Lower leg skin (tissue), 4 donors: ENCODE data around the gene ABI1. TPM values are rescaled to one million over a fixed set of nuclear protein-coding genes. Genes with fewer than 3 reads are reported as not detected.
A peak's percentile ranks its signal among the peaks of the same experiment; 100 is the strongest.

Experiments used
- DNase-seq, 2 donors: peaks; one replicate each; pipeline ENCODE4 v3.0.0-alpha.2; 2019; ENCODE audit warnings: low spot score in 2 of 2
- H3K4me3 ChIP-seq: fragments of 200-600 bp; sonication (generic); 2 replicates; pipeline ENCODE4 v1.5.1; 2017; ENCODE audit warnings: mild to moderate bottlenecking, low read depth; ENCODE audit not compliant: poor library complexity, severe bottlenecking
- CTCF ChIP-seq, 3 donors: fragments of 450-650 bp; IDR thresholded peaks; one replicate each; pipeline ENCODE4 v1.5.1; 2016; ENCODE audit warnings: antibody characterized with exemption in 3 of 3, mild to moderate bottlenecking in 3 of 3, moderate library complexity in 2 of 3
- POLR2A ChIP-seq, 2 donors: fragments of 450-650 bp; IDR thresholded peaks; one replicate each; pipeline ENCODE4 v1.6.1; 2016 to 2017; ENCODE audit warnings: antibody characterized with exemption in 2 of 2, mild to moderate bottlenecking in 1 of 2, moderate library complexity in 1 of 2
- WGBS, 2 donors: methylation state at CpG; one replicate each; pipeline ENCODE4 v1.1.5; 2018; 5-methylcytosine and 5-hydroxymethylcytosine counted together
- intact Hi-C: fragments of 100-400 bp; cut with DNase I; formaldehyde crosslinking; loops from one replicate; pipeline ENCODE4 v1.15.0; 2023; ENCODE audit warnings: low total_unique reads
- total RNA-seq, 4 donors: library from RNA; depleted of rRNA; stranded (reverse); fragments of >200 nt; gene quantifications; one replicate each; pipeline ENCODE4 v1.1.0, GENCODE V29; 2016

The ABI1 gene
- total RNA-seq, 4 donors from 2014 or later = 59.6 to 78.5 (median 68.4) TPM

- no peak overlapping the region for H3K4me3 ChIP-seq
- no peak for DNase-seq
- intact Hi-C loops = no loop called here
- TF ChIP-seq CTCF (IDR thresholded peaks at IDR 0.05) = no peak
- no peak for TF ChIP-seq POLR2A (IDR thresholded peaks at IDR 0.05)
- WGBS, 2 donors = 66 to 82% methylated on average over 3 of the region's 3 CpGs
Observed at GRCh38 chr10:26863351-26864076, 2.8 kb upstream of the ABI1 start.

- intact Hi-C loops = no loop called here
- TF ChIP-seq POLR2A (IDR thresholded peaks at IDR 0.05) (no peak), CTCF (IDR thresholded peaks at IDR 0.05) (no peak)
- DNase-seq = no peak
- no peak overlapping the region for H3K4me3 ChIP-seq
- 35 to 37% methylated on average over 24 of the region's 24 CpGs for WGBS, 2 donors
Observed at GRCh38 chr10:26861205-26861998, 644 bp upstream of the ABI1 start.

- 0 to 1% methylated on average over 20 to 24 of the region's 24 CpGs for WGBS, 2 donors
- DNase-seq = peak; percentile 80 to 95
- TF ChIP-seq CTCF (IDR thresholded peaks at IDR 0.05) (no peak), POLR2A (IDR thresholded peaks at IDR 0.05) (no peak)
- intact Hi-C loops = no loop called here
- H3K4me3 ChIP-seq = peak overlapping the region; percentile 99
Observed at GRCh38 chr10:26860102-26860442, 686 bp downstream of the ABI1 start.

GRCh38 chr10:26859241-26860101 is 1.3 kb downstream of the ABI1 start:
- peak overlapping the region; percentile 99 for H3K4me3 ChIP-seq
- DNase-seq = no peak
- 1 to 2% methylated on average over 15 of the region's 15 CpGs for WGBS, 2 donors
- no peak for TF ChIP-seq POLR2A (IDR thresholded peaks at IDR 0.05)
- TF ChIP-seq CTCF (IDR thresholded peaks at IDR 0.05) = no peak
- intact Hi-C loops = no loop called here

- DNase-seq = no peak
- TF ChIP-seq POLR2A (IDR thresholded peaks at IDR 0.05) (no peak), CTCF (IDR thresholded peaks at IDR 0.05) (no peak)
- H3K4me3 ChIP-seq = no peak overlapping the region
- WGBS, 2 donors = 16 to 27% methylated on average over 2 of the region's 2 CpGs
- intact Hi-C loops = no loop called here
Observed at GRCh38 chr10:26858707-26859034, 2.1 kb downstream of the ABI1 start.
